ENCODE results near the gene ASGR1. TPM values are rescaled to one million over a fixed set of nuclear protein-coding genes. Genes with fewer than 3 reads are reported as not detected.
"Not testable (repeated sequence)": the region's sequence is repeated elsewhere in the genome, so short reads cannot be mapped to it uniquely, and the experiment has no call there.

ASGR1 gene
- total RNA-seq, 1 donor from 2014 or later, result 29.0 TPM

DNA sequence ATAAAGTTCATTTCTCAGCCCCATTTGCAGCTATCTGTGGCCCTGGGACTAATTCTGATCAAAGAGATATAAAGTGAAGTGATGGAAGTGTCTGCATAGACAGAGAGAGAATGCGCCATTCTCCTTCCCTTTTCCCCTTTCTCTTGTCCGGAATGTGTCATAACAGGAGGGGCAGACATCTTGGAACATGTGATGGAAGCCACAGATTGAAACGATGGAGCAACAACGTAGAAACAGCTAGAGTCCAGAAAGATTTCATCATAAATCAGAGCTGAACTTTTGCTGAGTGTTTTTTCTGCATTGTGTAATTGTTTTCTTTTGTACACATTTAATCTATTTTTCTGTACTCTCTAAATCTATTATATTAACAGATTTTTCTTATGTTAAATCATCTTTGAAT lies 11.3 kb downstream of the ASGR1 start:
- no peak for DNase-seq
- H3K4me3 Mint-ChIP-seq (ENCODE audit: unreplicated experiment), result no peak overlapping the region
- H3K4me1 Mint-ChIP-seq (ENCODE audit: low read depth, unreplicated experiment), result no peaks in the 10 kb centered on the region
- H3K27ac Mint-ChIP-seq (ENCODE audit: unreplicated experiment), result no peak overlapping the region
- TF ChIP-seq, protein P1, sequence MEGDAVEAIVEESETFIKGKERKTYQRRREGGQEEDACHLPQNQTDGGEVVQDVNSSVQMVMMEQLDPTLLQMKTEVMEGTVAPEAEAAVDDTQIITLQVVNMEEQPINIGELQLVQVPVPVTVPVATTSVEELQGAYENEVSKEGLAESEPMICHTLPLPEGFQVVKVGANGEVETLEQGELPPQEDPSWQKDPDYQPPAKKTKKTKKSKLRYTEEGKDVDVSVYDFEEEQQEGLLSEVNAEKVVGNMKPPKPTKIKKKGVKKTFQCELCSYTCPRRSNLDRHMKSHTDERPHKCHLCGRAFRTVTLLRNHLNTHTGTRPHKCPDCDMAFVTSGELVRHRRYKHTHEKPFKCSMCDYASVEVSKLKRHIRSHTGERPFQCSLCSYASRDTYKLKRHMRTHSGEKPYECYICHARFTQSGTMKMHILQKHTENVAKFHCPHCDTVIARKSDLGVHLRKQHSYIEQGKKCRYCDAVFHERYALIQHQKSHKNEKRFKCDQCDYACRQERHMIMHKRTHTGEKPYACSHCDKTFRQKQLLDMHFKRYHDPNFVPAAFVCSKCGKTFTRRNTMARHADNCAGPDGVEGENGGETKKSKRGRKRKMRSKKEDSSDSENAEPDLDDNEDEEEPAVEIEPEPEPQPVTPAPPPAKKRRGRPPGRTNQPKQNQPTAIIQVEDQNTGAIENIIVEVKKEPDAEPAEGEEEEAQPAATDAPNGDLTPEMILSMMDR (IDR thresholded peaks at IDR 0.05; ENCODE audit: partially characterized antibody, unreplicated experiment), result no peak
- no peaks in the 10 kb centered on the region for H3K9me3 Mint-ChIP-seq (ENCODE audit: unreplicated experiment)
- peaks cover 1% of the 10 kb centered on the region for H3K27me3 Mint-ChIP-seq (ENCODE audit: unreplicated experiment)
- peaks cover 10% of the 10 kb centered on the region for H3K36me3 Mint-ChIP-seq (ENCODE audit: unreplicated experiment)

DNA sequence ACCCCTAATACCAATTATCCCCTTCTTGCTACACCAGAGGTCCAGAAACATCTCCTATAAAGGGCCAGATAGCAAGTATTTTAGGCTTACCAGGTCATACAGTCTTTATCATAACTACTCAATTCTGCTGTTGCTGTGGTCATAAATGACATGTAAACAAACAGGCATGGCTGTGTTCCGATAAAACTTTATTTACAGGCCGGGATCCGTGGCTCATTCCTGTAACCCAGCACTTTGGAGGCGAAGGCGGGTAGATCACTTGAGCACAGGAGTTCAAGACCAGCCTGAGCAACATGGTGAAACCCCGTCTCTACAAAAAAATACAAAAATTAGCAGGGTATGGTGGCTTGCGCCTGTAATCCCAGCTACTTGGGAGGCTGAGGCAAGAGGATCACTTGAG lies 12.3 kb downstream of the ASGR1 start:
- TF ChIP-seq, protein P1 (IDR thresholded peaks at IDR 0.05; ENCODE audit: partially characterized antibody, unreplicated experiment), result no peak
- Mint-ChIP-seq H3K27me3 (ENCODE audit: unreplicated experiment) (peaks cover 2% of the 10 kb centered on the region), H3K9me3 (ENCODE audit: unreplicated experiment) (no peaks in the 10 kb centered on the region), H3K4me3 (ENCODE audit: unreplicated experiment) (no peak overlapping the region), H3K36me3 (ENCODE audit: unreplicated experiment) (peaks cover 6% of the 10 kb centered on the region), H3K27ac (ENCODE audit: unreplicated experiment) (no peak overlapping the region), H3K4me1 (ENCODE audit: low read depth, unreplicated experiment) (no peaks in the 10 kb centered on the region)
- DNase-seq, result no peak

DNA sequence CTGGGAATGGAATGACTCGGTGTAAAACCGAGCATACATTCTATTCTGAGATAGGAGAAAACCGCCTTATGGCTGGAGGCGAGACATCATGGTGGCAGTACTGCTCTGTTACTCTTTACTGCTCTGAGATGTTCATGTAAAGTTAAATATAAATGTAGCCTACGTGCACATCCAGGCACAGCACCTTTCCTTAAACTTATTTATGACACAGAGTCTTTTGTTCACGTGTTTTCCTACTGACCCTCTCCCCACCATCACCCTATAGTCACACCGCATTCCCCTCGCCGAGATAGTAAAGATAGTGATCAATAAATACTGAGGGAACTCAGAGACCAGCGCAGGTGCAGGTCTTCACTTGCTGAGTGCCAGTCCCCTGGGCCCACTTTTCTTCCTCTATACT lies 19.6 kb downstream of the ASGR1 start:
- not testable (repeated sequence) for H3K27ac Mint-ChIP-seq (ENCODE audit: unreplicated experiment); H3K4me1 Mint-ChIP-seq (ENCODE audit: low read depth, unreplicated experiment); H3K27me3 Mint-ChIP-seq (ENCODE audit: unreplicated experiment); DNase-seq; H3K4me3 Mint-ChIP-seq (ENCODE audit: unreplicated experiment); H3K36me3 Mint-ChIP-seq (ENCODE audit: unreplicated experiment); H3K9me3 Mint-ChIP-seq (ENCODE audit: unreplicated experiment)

DNA sequence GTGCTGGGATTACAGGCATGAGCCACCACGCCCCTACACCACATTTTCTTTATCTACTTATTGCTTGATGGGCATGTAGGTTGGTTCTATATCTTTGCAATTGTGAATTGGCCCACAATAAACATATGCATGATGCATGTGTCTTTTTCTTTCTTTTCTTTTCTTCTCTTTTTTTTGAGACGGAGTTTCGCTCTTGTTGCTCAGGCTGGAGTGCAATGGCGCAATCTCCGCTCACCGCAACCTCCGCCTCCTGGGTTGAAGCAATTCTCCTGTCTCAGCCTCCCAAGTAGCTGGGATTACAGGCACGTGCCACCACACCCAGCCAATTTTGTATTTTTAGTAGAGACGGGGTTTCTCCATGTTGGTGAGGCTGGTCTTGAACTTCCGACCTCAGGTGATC lies 20.7 kb downstream of the ASGR1 start:
- H3K4me3 Mint-ChIP-seq (ENCODE audit: unreplicated experiment); H3K27ac Mint-ChIP-seq (ENCODE audit: unreplicated experiment); H3K36me3 Mint-ChIP-seq (ENCODE audit: unreplicated experiment); H3K9me3 Mint-ChIP-seq (ENCODE audit: unreplicated experiment); DNase-seq; H3K4me1 Mint-ChIP-seq (ENCODE audit: low read depth, unreplicated experiment); H3K27me3 Mint-ChIP-seq (ENCODE audit: unreplicated experiment): not testable (repeated sequence)

DNA sequence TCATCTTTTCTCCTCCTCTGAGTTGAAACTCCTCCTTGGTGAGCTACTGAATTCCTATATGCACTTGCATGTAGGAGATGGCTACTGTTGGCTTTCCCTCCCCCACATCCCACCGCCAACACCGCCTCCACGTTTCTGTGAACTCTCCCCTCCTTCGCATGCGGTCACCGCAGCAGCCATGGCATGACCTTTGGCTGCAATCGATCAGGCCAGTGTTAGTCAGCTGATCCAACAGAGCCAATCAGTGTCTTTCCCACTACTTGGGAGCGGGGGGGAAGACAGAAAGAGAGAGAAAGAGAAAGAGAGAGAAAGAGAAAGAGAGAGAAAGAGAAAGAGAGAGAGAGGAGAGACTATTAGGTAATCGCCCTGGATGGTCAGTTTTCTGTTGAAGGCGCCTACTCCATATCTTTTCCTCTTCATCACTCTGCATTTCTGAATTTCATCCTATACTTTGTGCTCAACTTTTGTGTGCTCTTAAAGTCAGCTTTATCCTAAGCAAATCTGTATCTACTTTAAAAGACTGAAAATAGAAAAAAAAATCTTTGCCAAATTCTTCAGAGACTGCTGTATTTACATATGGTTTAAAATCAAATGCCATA lies 22.7 kb downstream of the ASGR1 start:
- no peaks in the 10 kb centered on the region for H3K36me3 Mint-ChIP-seq (ENCODE audit: unreplicated experiment)
- peaks cover 1% of the 10 kb centered on the region for H3K27me3 Mint-ChIP-seq (ENCODE audit: unreplicated experiment)
- no peaks in the 10 kb centered on the region for H3K9me3 Mint-ChIP-seq (ENCODE audit: unreplicated experiment)
- H3K27ac Mint-ChIP-seq (ENCODE audit: unreplicated experiment), result no peak overlapping the region
- no peak for DNase-seq
- TF ChIP-seq, protein P1 (IDR thresholded peaks at IDR 0.05; ENCODE audit: partially characterized antibody, unreplicated experiment), result no peak
- H3K4me3 Mint-ChIP-seq (ENCODE audit: unreplicated experiment), result no peak overlapping the region
- H3K4me1 Mint-ChIP-seq (ENCODE audit: low read depth, unreplicated experiment), result no peaks in the 10 kb centered on the region

DNA sequence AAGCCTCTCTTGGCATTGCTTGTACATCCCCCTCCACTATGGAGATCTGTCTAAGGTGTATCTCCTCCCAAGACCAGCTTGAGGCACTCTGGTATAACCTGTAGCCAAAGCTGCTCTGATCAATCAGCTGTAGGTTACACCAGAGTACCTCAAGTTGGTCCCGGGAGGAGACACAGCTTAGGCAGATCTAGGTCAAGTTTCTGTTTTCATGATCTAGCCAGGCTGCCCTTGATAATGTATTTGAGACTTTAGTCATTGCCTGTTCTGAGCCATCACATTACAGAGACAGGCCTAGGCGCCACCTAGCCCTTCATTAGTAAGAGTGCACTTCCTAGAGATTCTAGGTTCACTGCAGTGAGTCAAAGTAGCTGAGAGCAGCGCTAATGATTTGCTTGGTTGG lies 31.4 kb downstream of the ASGR1 start:
- H3K27ac Mint-ChIP-seq (ENCODE audit: unreplicated experiment), result no peak overlapping the region

More for the DNA sequence above, 31.4 kb downstream of the ASGR1 start:
- H3K4me1 Mint-ChIP-seq (ENCODE audit: low read depth, unreplicated experiment), result no peaks in the 10 kb centered on the region
- H3K4me3 Mint-ChIP-seq (ENCODE audit: unreplicated experiment), result no peak overlapping the region
- no peaks in the 10 kb centered on the region for H3K36me3 Mint-ChIP-seq (ENCODE audit: unreplicated experiment)
- DNase-seq, result no peak
- H3K9me3 Mint-ChIP-seq (ENCODE audit: unreplicated experiment), result no peaks in the 10 kb centered on the region
- TF ChIP-seq, protein P1 (IDR thresholded peaks at IDR 0.05; ENCODE audit: partially characterized antibody, unreplicated experiment), result no peak
- H3K27me3 Mint-ChIP-seq (ENCODE audit: unreplicated experiment), result no peaks in the 10 kb centered on the region
